NCI-H1092 treated with DMSO at 0.1 percent for 48 hours (cell line): ENCODE results near the gene CARHSP1.
A peak's percentile ranks its signal among the peaks of the same experiment; 100 is the strongest.
"Not testable (repeated sequence)": the region's sequence is repeated elsewhere in the genome, so short reads cannot be mapped to it uniquely, and the experiment has no call there.

ENCODE experiments used
- DNase-seq: peaks from one replicate; lab custom pipeline; 2025; lab: John Stamatoyannopoulos, UW

CARHSP1 gene

DNA sequence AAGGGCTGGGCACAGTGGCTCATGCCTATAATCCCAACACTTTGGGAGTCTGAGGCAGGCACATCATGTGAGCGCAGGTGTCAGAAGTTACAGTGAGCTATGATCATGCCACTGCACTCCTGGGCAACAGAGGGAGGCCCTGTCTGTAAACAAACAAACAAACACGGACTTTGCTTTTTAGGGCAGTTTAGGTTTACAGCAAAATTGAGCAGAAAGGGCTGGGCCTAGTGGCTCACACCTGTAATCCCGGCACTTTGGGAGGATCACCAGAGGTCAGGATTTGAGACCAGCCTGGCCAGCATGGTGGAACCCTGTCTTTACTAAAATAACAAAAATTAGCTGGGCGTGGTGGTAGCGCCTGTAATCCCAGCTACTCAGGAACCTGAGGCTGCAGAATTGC, 3.3 kb upstream of the CARHSP1 start:
- no peak for DNase-seq

GRCh38 chr16:8869988-8870241, 1.1 kb upstream of the CARHSP1 start:
- not testable (repeated sequence) for DNase-seq

DNA sequence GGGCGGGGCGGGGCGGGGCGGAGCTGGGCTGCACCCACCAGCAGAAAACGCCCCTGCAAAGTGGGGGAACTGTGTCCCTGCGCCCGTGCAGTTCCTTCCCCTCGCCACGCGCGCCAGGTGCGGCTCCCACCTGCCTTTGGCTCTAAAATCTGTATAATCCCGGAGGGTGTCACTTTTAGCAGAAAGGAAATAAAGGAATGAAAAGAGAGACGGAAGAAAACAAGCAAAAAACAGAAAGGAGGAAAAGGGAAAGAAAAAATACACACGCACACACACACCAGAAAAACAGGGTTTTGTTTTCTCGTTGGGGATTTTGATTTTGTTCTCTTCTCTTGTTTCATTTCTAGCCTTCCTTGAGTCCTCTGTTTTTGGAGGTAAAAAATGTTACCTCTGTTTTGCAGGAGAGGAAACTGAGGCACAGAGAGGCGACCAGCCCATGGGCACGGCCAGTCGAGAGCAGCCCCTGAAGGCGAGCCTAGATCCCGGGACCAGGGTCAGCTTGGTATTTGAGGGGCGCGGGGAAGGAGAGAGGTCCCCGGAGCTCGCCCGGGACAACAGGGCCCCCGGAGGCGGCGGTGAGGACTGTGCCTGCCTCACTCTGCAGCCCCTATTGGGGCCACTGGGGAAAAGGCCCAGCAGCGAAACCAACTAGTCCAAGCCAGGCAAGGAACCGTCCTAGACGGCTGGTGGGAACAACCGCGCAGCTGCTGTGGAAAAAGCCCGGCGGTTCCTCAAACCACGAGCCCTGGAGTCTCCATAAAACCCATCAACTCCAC, 594 bp upstream of the CARHSP1 start:
- DNase-seq = no peak

DNA sequence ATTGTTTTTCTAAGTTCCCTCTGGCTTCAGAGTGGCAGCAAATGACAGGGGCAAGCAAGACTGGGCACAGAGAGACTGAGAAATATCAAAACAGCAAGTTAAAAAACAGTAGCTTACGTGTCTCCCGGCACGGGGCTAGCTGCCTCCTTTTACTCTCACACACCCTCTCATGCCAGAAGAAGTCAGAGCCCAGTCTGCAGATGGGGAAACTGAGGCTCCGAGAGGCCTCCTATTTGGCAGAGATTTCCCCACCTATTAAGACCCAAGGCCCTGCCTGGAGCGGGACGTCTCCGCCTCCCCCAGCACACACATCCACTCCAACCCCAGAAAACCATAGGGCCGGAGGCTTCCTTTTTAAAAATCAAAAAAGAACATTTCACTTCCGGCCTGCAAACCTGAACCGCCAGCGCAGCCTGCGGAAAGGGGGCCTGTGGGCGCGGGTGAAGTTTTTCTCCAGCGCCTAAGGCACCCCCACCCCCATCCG, 832 bp downstream of the CARHSP1 start:
- no peak for DNase-seq

DNA sequence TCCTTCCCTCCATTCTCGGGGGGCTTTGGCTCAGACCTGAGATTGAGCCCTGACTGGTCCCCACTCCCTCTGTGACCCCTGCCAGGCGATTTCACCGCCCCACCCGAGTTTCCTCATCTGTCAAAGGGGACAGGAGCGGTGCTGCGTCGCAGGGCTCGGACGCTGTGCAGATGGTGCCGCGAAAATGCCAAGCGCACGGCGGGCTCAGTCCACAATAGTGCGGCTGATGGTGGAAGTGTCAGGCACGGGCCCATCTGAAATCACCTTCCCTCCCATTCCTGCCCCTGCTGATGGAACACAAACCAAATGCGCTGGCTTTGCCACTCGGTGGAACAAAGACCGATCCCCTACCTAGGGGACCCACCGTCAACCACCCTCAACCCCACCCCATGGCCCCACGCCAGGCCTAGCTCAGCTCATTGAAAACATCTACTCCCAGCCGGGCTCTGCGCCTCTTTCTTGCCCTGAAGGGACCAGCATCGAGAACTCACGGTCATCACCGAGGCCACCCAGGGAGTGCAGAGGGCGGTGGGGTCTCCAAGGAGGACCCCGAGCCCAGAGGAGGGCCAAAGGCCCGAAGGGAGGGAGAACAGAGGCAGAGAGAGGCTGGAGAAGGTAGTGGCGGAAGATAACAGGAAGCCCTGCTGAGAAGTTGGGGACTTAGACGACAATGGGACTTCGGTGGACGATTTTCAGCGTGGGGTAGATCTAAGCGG, 1.4 kb downstream of the CARHSP1 start:
- peak; percentile 61 for DNase-seq

DNA sequence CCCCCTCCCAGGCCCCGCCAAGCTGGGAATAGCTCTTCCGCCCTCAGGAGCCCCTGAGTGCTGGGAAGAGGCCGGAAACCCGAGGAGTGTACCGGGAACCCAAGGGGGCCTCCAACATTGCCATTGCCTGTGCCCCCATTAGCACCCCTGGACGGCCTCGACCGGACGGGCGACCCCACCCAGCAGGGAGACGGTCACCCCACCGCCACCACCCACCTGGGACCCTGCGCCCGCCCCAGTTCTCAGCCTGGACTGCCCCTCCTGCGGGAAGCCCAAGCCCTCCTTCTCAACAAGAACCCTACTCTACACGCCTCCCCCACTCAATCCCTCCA, 2.0 kb downstream of the CARHSP1 start:
- no peak for DNase-seq

DNA sequence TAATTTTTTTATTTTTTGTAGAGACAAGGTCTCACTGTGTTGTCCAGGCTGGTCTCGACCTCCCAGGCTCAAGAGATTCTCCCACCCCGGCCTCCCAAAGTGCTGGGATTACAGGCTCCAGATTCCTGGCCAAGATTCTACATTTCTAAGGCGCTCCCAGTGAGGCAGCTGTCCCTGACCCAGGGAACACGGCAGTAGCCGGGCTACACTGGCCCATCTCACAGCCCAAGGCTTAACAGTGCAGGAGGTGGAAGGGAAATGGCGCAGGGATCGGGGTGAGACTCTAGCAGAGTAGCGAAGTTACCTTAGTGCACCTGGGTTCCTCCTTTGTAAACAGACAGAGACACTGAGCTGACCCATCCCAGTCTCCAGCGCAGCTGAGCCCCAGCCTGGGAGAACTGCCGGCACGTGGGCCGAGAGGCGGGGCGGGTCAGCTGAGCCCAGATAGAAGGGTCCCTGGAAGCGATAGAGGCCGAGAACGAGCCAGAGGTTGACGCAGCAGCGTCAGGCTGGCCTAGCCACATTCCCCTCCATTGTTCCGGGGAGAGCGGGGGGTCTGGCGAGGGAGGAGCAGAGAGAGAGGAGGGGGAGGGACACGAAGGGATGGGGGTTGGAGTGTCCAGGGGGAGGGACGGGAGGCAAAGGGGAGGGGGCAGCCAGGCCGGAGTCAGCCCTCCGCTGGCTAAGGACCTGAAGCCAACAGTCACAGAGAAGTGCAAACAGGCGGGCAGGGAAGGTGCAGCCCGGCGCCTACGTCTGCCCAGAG, 2.5 kb downstream of the CARHSP1 start:
- DNase-seq = peak; percentile 21

DNA sequence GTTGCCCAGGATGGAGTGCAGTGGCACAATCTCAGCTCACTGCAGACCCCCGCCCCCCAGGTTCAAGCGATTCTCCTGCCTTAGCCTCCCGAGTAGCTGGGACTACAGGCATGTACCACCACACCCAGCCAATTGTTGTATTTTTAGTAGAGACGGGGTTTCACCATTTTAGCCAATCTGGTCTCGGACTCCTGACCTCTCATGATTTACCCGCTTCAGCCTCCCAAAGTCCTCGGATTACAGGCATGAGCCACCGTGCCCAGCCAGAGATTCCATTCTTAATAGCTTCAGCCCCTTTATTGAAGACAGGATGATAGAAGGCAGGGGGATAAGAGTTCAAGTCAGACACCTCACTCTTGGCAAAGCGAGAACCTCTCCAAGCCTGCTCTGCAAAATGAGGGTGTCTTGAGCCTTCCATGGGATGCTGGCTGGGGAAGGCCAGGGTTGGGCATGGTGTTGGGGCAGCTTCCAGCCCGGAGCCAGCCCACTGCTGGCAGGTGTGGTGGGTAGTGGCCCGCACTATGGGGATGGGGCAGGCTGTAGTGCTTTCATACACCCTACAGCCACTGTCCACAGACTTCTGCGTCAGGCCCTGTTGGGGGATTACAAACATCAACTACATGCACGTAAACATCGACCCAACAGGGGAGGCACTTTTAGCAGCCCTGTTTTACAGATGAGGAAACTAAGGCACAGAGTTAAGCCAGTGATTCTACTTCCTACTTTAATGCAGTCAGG, 3.5 kb downstream of the CARHSP1 start:
- no peak for DNase-seq

- no peak for DNase-seq
These were observed 4.2 kb downstream of the CARHSP1 start for GRCh38 chr16:8864480-8865110.

DNA sequence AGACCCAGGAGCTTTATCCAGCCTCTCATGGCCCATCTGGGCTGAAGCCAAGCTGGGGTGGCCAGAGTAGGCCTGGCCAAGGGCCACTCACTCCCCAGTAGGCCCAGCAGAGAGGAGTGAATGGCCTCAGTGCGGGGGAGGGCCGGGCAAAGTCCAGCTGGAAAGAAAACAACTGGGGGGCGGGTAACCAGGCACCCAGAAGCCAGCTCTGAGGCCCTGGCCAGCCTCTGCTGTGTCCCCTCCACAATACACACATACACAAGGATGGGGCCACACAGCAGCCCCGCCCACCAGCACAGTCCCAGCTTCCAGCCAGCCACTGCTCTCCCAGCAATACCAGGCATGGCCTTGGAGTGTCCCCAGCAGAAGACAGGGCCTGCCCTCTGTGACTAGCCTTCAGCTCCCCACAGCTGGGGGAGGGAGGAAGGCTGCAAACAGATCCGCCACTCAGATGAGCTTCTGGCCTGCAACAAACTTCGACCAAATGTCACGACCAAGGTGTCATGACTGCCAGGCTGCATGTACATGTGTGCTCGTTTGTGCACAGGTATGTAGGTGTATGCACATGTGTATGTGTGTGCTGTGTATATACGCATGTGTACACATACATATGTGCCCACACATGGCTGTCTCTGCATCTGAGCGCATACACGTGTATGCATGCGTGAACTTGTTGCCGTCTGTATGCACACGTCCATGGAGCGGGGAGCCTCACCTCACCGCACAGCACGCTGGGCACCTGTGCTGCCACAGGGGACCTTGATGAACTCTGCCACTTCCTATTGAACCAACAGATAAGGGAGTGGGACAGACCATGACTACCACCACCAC, 5.0 kb downstream of the CARHSP1 start:
- no peak for DNase-seq

- DNase-seq = no peak
These were observed 6.3 kb downstream of the CARHSP1 start for GRCh38 chr16:8862309-8863130.

DNA sequence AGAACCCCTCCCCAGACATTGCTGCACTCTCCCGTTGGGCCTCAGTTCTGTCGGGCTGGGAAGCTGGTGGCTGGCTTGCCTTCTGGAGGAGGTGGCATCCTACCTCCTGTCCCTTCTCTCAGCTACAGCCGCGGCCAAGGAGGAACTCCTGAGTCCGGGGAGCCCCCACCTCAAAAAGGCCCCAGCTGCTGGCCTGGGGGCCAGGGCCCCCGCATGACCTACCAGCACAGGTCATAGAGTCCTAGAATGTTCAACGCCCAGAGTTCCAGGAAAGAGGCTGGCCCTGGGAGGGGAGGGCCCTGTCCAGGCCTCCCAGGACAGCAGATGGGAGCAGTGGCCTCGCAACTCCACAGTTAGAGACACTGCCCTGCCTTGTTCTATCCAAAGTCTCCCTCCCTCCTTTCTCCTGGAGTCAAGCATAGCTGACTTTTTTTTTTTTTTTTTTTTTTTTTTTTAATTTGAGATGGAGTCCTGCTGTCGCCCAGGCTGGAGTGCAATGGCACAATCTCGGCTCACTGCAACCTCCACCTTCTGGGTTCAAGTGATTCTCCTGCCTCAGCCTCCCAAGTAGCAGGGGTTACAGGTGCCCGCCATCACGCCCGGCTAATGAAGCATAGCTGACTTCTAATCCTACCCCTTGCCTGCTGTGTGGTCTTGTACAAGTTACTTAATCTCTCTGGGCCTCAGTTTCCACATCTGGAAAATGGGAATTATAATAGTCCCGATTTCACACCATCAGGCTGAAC, 7.1 kb downstream of the CARHSP1 start:
- DNase-seq = no peak

DNA sequence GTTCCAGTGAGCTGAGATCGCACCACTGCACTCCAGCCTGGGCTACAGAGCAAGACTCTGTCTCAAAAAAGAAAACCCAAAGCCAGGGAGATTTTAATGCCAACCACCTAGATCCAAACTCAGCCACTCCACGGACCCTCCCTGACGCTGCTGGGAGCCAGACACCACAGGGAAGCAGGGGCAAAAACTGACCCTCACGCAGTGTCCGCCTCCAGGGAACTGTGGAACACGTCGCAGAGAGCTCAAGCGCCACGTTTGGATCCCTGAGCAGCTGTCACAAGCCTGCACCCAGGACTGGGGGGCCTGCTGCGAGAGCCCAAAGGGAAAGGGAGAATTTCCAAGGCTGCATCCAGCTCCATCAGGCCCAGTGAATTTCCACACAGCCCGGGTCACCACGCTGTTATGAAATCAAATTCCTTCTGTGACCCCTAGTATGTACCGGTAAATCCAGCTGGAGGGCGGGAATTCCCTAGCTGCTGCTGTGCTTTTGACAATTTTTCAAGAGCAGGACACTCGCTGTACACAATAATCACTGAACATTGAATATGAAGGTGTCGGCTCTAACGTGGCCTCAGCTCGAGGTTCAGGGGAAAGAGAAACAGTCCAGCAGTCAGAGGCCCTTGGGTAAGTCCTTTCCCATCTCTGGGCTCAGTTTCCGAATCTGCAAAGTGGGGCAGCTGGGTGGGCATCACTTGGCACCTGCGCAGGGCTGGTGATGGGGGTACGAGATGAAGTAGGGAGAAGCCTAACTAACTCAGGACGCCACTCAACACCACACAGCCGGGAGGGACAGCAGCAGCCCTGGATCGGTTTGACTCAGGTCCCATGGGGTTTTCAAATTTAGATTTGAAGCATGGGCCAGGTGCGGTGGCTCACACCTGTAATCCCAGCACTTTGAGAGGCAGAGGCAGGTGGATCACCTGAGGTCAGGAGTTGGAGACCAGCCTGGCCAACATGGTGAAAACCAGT, 8.6 kb downstream of the CARHSP1 start:
- no peak for DNase-seq

GRCh38 chr16:8858994-8859912, 9.6 kb downstream of the CARHSP1 start:
- DNase-seq = no peak

GRCh38 chr16:8855972-8856371, 12.8 kb downstream of the CARHSP1 start:
- DNase-seq = no peak

DNA sequence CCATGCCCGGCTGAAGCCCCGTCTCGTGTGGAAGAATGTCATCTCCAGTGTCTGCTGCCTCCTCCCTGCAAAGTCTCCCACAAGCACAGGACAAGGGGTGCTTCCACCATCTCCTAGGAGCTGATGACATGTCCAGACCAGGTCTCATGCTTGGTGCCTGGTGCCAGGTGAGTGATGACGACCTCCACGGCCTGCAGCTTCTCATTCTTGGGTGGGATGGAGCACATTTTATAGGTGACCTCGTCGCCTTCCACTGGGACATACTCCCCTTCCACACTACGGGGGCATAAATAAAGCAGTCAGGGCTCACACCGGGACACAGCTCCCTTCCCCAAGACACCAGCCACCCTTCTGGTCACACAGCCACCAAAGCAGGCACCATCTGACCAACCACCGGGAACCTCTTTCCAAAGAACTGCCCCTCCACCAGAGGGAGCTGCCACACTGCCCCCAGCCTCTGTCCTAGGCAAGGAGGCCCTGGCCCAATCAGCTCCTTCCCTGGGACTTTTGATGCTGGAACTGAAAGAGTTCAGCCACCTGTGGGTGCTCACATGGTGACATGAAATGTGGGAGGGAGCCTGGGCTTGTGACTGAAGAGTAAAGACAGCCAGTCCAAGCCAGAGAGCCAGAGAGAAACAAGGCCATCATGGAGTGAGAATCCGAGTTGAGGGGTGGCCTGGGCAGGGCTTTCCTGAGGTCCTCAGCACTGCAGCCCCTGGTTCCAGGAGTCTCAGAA, 13.6 kb downstream of the CARHSP1 start:
- DNase-seq = no peak
